Measurements from ENCODE around the gene SMYD1. TPM values are rescaled to one million over a fixed set of nuclear protein-coding genes. Genes with fewer than 3 reads are reported as not detected.

The SMYD1 gene
- total and polyA plus RNA-seq, 10 of the 15 experiments (the other 5 are each of a cell fraction or from before 2014, with no cell fraction given): 0.09 TPM; not detected in 9

DNA sequence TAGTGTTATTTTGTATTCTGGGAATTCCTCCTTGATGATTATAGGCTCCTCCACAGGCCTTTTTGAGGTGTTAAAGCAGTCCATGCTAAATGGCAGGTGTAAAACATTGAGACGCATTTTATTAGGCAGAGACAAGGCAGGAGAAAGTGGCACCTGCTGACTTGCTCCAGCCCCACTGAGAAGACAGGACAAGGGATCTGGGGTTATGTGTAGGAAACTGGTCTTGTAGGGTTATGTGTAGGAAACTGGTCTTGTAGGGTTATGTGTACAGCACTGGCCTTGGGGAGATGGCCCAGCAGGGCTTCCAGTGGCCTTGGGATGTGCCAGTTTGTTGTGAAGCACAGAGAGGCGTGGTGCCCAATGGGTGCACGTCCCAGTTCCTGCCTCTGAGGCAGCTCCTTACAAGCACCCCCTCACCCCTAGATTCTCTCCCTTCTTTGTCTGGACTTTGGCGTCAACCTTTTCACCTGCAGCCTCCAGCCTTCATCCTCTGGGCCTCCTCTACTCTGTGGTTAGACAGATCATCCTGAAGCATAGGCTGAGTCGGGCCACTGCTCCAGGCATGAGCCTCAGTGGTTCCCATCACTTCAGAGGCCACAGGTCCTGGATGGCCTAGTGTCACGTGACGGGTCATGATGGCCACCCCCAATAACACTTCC, 61.2 kb downstream of the SMYD1 start:
- Histone ChIP-seq H3K79me2 (ENCODE audit: control insufficient read depth, insufficient read depth, low read length) (no peaks in the 10 kb centered on the region), H3K27me3 (replicated peaks in 1 of 2; ENCODE audit: control insufficient read depth in 2 of 2, insufficient read depth in 2 of 2, low read length in 1 of 2) (no peaks in the 10 kb centered on the region; a peak in 1 of 4 replicates), H3K4me3 (no peak overlapping the region), H2AFZ (ENCODE audit: control insufficient read depth, low read depth, low read length) (no peak overlapping the region), H3K9me3 (replicated peaks; ENCODE audit: control insufficient read depth, insufficient read depth, low read length) (no peaks in the 10 kb centered on the region), H3K36me3 (ENCODE audit: control insufficient read depth in 2 of 2, insufficient read depth in 2 of 2, low read length in 1 of 2) (no peaks in the 10 kb centered on the region), H3K4me2 (ENCODE audit: control insufficient read depth, insufficient read depth) (no peak overlapping the region), H3K27ac (ENCODE audit: control insufficient read depth, insufficient read depth) (no peak overlapping the region), H3K9ac (ENCODE audit: control insufficient read depth, insufficient read depth, low read length) (no peak overlapping the region), H3K4me1 (ENCODE audit: control insufficient read depth, insufficient read depth, low read length) (no peaks in the 10 kb centered on the region), H4K20me1 (ENCODE audit: control insufficient read depth, insufficient read depth) (no peaks in the 10 kb centered on the region)
- ChIA-PET SMC1A (ENCODE audit: uncharacterized antibody, unreplicated experiment) (no interaction called here), RAD21 (ENCODE audit: unreplicated experiment) (no interaction called here), POLR2A (no interaction called here), CTCF (no interaction called here)
- 27% methylated on average over 5 of the region's 7 CpGs for WGBS (ENCODE audit: insufficient coverage, insufficient replicate concordance, low lambda C conversion rate, missing lambda C conversion rate)
- no peak for TF ChIP-seq SKIL (IDR thresholded peaks at IDR 0.05; ENCODE audit: low read depth, poor library complexity, severe bottlenecking)
- TF ChIP-seq, protein P1, sequence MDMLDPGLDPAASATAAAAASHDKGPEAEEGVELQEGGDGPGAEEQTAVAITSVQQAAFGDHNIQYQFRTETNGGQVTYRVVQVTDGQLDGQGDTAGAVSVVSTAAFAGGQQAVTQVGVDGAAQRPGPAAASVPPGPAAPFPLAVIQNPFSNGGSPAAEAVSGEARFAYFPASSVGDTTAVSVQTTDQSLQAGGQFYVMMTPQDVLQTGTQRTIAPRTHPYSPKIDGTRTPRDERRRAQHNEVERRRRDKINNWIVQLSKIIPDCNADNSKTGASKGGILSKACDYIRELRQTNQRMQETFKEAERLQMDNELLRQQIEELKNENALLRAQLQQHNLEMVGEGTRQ (IDR thresholded peaks at IDR 0.05; ENCODE audit: borderline replicate concordance, low read depth, low read length): no peak
- no peak for TF ChIP-seq ZBED1 (IDR thresholded peaks at IDR 0.05; ENCODE audit: borderline replicate concordance)
- TF ChIP-seq FOXM1 (IDR thresholded peaks at IDR 0.05; ENCODE audit: low read depth, low read length): no peak
- TF ChIP-seq YBX1 (IDR thresholded peaks at IDR 0.05): no peak
- TF ChIP-seq RUNX3 (IDR thresholded peaks at IDR 0.05; ENCODE audit: low read length): no peak
- TF ChIP-seq SMAD5 (IDR thresholded peaks at IDR 0.05; ENCODE audit: low read depth): no peak
- no peak for TF ChIP-seq IKZF2 (IDR thresholded peaks at IDR 0.05)
- TF ChIP-seq CREB1 (IDR thresholded peaks at IDR 0.05; ENCODE audit: low read depth): no peak
- TF ChIP-seq ZBTB4 (CRISPR knock-in tag; IDR thresholded peaks at IDR 0.05): no peak
- no peak for TF ChIP-seq ESRRA (IDR thresholded peaks at IDR 0.05; ENCODE audit: low read length)
- no peak for TF ChIP-seq SIX5 (IDR thresholded peaks at IDR 0.05; ENCODE audit: low read depth, low read length, severe bottlenecking)
- in situ Hi-C loops (cut with MboI) (no loop called here), intact Hi-C loops (cut with micrococcal nuclease; ENCODE audit: unreplicated experiment) (no loop called here)
- FAIRE-seq (no peak), ATAC-seq (no peak), DNase-seq (ENCODE audit: low read depth, low spot score) (no peak)
- BruUV-seq (replicated peaks): no TSS peak

Measured in GM12878 (cell line).